C4-2B (cell line): Measurements from ENCODE around the gene SHCBP1L.

Source experiments
- ZFX ChIP-seq: fragments of 450-650 bp; IDR thresholded peaks from 2 replicates; pipeline ENCODE4 v1.6.1; 2017
- TF ChIP-seq, protein P1 (sequence below): fragments of 450-650 bp; conservative IDR thresholded peaks from 2 replicates; pipeline ENCODE4 v1.5.1; 2017; ENCODE audit warnings: mild to moderate bottlenecking

DNA sequence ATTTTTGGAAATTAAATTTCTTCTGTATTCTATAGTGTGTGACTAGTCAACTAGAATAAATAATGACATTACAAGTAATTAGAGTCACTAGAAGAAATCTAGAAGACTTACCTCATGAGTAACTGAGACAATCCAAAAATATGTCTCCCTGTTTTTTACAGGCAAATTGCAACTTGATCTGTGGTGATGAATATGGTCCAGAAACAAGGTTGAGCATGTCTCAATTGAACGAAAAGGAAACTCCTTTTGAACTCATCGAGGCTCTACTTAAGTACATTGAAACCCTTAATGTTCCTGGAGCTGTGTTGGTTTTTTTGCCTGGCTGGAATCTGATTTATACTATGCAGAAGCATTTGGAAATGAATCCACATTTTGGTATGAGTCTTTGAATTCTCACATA lies 77.1 kb downstream of the SHCBP1L start:
- TF ChIP-seq, protein P1, sequence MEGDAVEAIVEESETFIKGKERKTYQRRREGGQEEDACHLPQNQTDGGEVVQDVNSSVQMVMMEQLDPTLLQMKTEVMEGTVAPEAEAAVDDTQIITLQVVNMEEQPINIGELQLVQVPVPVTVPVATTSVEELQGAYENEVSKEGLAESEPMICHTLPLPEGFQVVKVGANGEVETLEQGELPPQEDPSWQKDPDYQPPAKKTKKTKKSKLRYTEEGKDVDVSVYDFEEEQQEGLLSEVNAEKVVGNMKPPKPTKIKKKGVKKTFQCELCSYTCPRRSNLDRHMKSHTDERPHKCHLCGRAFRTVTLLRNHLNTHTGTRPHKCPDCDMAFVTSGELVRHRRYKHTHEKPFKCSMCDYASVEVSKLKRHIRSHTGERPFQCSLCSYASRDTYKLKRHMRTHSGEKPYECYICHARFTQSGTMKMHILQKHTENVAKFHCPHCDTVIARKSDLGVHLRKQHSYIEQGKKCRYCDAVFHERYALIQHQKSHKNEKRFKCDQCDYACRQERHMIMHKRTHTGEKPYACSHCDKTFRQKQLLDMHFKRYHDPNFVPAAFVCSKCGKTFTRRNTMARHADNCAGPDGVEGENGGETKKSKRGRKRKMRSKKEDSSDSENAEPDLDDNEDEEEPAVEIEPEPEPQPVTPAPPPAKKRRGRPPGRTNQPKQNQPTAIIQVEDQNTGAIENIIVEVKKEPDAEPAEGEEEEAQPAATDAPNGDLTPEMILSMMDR, result no peak
- TF ChIP-seq ZFX, result no peak
